GM11168 (cell line): ENCODE measurements around the gene A4GNT.

Experiments
- in situ Hi-C: fragments of 300-500 bp; cut with MboI; formaldehyde crosslinking; loops from one replicate; pipeline ENCODE4 v1.12.0; 2022; ENCODE audit warnings: low sequenced_read_pairs; ENCODE audit not compliant: unreplicated experiment

Gene A4GNT

DNA sequence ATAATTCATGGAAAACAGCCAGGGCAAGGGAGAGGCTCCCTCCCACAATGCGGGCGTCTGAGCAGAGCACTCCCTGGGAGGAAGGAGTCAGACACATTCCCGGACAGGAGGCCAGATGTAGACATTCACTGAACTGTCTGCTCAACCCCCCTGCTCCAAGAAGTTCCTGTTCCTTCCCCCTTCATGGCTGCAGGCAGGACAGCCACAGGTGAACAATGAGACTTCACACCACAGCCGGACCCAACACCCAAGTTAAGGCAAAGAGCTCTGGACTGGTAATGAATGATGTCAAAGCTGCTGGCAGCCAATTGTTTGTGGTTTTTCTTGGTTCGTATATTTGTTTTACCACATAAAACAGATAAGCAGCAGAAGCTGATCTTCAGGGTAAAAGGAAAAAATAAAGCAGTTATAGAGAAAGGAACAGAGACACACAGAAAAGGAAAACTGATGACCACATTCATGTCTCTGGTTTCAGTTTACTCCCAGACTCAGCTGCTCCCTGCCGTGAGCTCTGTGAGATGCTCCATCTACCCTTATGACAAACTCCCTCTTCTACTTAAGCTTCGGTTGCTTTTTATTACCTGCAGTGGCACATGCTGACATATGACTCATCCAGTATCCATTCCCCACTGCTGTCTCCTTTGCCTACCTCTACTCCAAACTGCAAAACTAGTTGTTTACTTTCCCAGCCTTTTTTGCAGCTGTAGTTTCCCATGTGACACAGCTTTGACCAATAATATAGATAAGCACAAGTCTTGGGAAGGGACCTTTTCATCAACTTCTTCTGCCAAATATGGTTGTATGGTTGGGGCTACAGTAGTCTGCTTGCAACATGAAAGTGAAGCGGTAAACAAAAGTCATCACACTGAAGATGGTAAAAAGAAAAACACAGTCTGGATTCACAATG, 49.9 kb downstream of the A4GNT start:
- in situ Hi-C loops = no loop called here

DNA sequence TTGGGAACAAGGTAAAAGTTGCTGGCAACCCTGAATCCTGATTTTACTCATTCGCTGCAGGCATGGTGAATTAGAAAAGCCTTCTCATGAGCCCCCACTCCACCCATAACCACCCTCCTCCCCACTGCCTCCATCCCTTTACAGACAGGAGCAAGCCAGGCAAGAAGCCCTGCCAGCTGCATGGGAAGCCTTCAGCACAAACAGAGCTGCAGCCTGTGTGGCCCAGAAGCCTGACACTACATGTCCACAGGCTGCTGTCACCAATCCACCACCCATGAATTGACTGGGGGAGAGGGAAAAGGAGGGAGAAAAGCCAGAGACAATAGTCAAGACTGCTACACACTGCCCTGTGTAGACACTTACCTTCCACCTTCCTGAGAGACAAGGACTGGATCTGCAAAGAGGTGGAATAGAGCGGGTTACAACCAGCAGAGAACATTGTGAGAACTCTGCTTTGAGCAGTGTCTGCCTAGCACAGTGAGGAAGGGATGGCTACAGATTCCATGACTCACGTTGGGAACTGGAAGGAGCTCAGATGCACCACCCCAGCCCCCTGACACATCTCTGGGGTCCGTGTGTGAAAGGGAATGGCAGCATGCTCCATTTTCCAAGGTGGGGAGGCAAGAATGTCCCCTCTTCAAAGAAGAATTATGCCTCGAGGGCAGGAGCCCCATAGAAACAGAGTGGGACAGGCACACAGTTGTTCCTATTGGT, 50.7 kb downstream of the A4GNT start:
- in situ Hi-C loops = no loop called here

GRCh38 chr3:138079901-138080300, 52.3 kb downstream of the A4GNT start:
- in situ Hi-C loops = no loop called here

GRCh38 chr3:138078901-138079344, 53.3 kb downstream of the A4GNT start:
- in situ Hi-C loops = no loop called here

- in situ Hi-C loops = no loop called here
These were observed 54.1 kb downstream of the A4GNT start for GRCh38 chr3:138078096-138078495.
